Activated T-cell treated with anti-CD3 and anti-CD28 coated beads for 1 hour (primary cell): ENCODE measurements around the gene POU3F3.

Experiments used
- DNase-seq: peaks from one replicate; pipeline ENCODE4 v3.0.0-alpha.2; 2020; ENCODE audit warnings: low read depth

Gene POU3F3

GRCh38 chr2:104847586-104848160, 6.2 kb upstream of the POU3F3 start:
- no peak for DNase-seq

GRCh38 chr2:104848526-104848925, 5.4 kb upstream of the POU3F3 start:
- DNase-seq, result no peak

GRCh38 chr2:104849101-104849500, 4.8 kb upstream of the POU3F3 start:
- no peak for DNase-seq

- peak; percentile 48 for DNase-seq
Observed at GRCh38 chr2:104849618-104850141, 4.2 kb upstream of the POU3F3 start.

GRCh38 chr2:104850361-104851290, 3.3 kb upstream of the POU3F3 start:
- DNase-seq, result no peak

GRCh38 chr2:104851291-104852089, 2.4 kb upstream of the POU3F3 start:
- DNase-seq, result no peak

- no peak for DNase-seq
Observed at GRCh38 chr2:104852090-104852666, 1.7 kb upstream of the POU3F3 start.

GRCh38 chr2:104854498-104855220, 744 bp downstream of the POU3F3 start:
- DNase-seq, result no peak

- no peak for DNase-seq
Observed at GRCh38 chr2:104855221-104856085, 1.5 kb downstream of the POU3F3 start.

GRCh38 chr2:104856086-104856972, 2.4 kb downstream of the POU3F3 start:
- no peak for DNase-seq

GRCh38 chr2:104856973-104857261, 3.0 kb downstream of the POU3F3 start:
- DNase-seq, result no peak

- DNase-seq, result no peak
Observed at GRCh38 chr2:104857262-104858005, 3.5 kb downstream of the POU3F3 start.

GRCh38 chr2:104858006-104858978, 4.4 kb downstream of the POU3F3 start:
- DNase-seq, result no peak

GRCh38 chr2:104859291-104859765, 5.4 kb downstream of the POU3F3 start:
- no peak for DNase-seq

- DNase-seq, result no peak
Observed at GRCh38 chr2:104859766-104860450, 6.0 kb downstream of the POU3F3 start.

- no peak for DNase-seq
Observed at GRCh38 chr2:104860451-104860790, 6.5 kb downstream of the POU3F3 start.
